ENCODE data around the gene OSBPL1A.

DNA sequence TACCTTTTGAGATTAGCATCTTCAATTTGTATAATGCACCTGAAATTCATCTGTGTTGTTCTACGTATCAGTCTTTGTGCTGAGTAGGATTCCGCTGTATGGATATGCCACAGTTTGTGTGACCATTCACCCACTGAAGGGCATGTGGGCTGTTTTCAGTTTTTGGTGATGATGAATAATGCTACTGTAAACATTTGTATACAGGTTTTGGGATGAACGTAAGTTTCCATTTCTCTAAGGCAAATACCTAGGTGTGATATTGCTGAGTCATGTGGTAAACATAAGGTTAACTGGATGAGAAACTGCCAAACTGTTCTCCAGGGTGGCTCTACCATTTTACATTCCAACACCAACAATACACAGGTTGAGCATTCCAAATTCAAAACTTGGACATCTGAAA, 223.6 kb downstream of the OSBPL1A start:
- no peak for TF ChIP-seq GABPB1 (CRISPR knock-in tag; IDR thresholded peaks at IDR 0.05)
- TF ChIP-seq, protein P1, sequence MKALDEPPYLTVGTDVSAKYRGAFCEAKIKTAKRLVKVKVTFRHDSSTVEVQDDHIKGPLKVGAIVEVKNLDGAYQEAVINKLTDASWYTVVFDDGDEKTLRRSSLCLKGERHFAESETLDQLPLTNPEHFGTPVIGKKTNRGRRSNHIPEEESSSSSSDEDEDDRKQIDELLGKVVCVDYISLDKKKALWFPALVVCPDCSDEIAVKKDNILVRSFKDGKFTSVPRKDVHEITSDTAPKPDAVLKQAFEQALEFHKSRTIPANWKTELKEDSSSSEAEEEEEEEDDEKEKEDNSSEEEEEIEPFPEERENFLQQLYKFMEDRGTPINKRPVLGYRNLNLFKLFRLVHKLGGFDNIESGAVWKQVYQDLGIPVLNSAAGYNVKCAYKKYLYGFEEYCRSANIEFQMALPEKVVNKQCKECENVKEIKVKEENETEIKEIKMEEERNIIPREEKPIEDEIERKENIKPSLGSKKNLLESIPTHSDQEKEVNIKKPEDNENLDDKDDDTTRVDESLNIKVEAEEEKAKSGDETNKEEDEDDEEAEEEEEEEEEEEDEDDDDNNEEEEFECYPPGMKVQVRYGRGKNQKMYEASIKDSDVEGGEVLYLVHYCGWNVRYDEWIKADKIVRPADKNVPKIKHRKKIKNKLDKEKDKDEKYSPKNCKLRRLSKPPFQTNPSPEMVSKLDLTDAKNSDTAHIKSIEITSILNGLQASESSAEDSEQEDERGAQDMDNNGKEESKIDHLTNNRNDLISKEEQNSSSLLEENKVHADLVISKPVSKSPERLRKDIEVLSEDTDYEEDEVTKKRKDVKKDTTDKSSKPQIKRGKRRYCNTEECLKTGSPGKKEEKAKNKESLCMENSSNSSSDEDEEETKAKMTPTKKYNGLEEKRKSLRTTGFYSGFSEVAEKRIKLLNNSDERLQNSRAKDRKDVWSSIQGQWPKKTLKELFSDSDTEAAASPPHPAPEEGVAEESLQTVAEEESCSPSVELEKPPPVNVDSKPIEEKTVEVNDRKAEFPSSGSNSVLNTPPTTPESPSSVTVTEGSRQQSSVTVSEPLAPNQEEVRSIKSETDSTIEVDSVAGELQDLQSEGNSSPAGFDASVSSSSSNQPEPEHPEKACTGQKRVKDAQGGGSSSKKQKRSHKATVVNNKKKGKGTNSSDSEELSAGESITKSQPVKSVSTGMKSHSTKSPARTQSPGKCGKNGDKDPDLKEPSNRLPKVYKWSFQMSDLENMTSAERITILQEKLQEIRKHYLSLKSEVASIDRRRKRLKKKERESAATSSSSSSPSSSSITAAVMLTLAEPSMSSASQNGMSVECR (CRISPR knock-in tag; IDR thresholded peaks at IDR 0.05; ENCODE audit: borderline replicate concordance): no peak
- TF ChIP-seq, protein P2, sequence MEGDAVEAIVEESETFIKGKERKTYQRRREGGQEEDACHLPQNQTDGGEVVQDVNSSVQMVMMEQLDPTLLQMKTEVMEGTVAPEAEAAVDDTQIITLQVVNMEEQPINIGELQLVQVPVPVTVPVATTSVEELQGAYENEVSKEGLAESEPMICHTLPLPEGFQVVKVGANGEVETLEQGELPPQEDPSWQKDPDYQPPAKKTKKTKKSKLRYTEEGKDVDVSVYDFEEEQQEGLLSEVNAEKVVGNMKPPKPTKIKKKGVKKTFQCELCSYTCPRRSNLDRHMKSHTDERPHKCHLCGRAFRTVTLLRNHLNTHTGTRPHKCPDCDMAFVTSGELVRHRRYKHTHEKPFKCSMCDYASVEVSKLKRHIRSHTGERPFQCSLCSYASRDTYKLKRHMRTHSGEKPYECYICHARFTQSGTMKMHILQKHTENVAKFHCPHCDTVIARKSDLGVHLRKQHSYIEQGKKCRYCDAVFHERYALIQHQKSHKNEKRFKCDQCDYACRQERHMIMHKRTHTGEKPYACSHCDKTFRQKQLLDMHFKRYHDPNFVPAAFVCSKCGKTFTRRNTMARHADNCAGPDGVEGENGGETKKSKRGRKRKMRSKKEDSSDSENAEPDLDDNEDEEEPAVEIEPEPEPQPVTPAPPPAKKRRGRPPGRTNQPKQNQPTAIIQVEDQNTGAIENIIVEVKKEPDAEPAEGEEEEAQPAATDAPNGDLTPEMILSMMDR (IDR thresholded peaks at IDR 0.05): no peak
- TF ChIP-seq JUN (CRISPR knock-in tag; IDR thresholded peaks at IDR 0.05): no peak
- no peak for TF ChIP-seq ZNF232 (CRISPR knock-in tag; IDR thresholded peaks at IDR 0.05)
- no peak for TF ChIP-seq CREB1 (CRISPR knock-in tag; IDR thresholded peaks at IDR 0.05)
- no peak for TF ChIP-seq ETV6 (CRISPR knock-in tag; IDR thresholded peaks at IDR 0.05)

All from WTC11 (cell line).